K562 (cell line): ENCODE data around the gene SLC4A2. TPM values are rescaled to one million over a fixed set of nuclear protein-coding genes. Genes with fewer than 3 reads are reported as not detected.

Experiments
- CBX5 ChIP-seq: IDR thresholded peaks from 2 replicates; pipeline ENCODE4 v1.6.1; 2014; ENCODE audit warnings: low read depth, borderline replicate concordance
- CCNT2 ChIP-seq: IDR thresholded peaks from 2 replicates; pipeline ENCODE4 v1.6.1; 2011; ENCODE audit warnings: borderline replicate concordance, low read depth, mild to moderate bottlenecking, moderate library complexity, mixed read lengths, low read length; ENCODE audit not compliant: insufficient read length; ENCODE audit errors: extremely low read depth
- E2F1 ChIP-seq: sonication (generic); formaldehyde crosslinking; IDR thresholded peaks from 2 replicates; pipeline ENCODE4 v1.8.1; 2023; ENCODE audit warnings: mild to moderate bottlenecking, missing genetic modification reagents, moderate library complexity
- FOXP4 ChIP-seq: sonication (generic); formaldehyde crosslinking; IDR thresholded peaks from 2 replicates; pipeline ENCODE4 v1.8.0; 2022; ENCODE audit warnings: mild to moderate bottlenecking, missing genetic modification reagents, borderline replicate concordance
- GATAD2B ChIP-seq: fragments of 450-650 bp; IDR thresholded peaks from 2 replicates; pipeline ENCODE4 v1.6.1; 2017; ENCODE audit warnings: mild to moderate bottlenecking, borderline replicate concordance
- ILF3 ChIP-seq: fragments of 450-650 bp; IDR thresholded peaks from 2 replicates; pipeline ENCODE4 v1.6.1; 2018; ENCODE audit warnings: antibody characterized with exemption, mild to moderate bottlenecking, moderate library complexity, borderline replicate concordance
- PYGO2 ChIP-seq: fragments of 450-650 bp; IDR thresholded peaks from 2 replicates; pipeline ENCODE4 v1.6.1; 2016; ENCODE audit warnings: mild to moderate bottlenecking, missing genetic modification characterization, moderate library complexity, missing compliant biosample characterization
- RERE ChIP-seq: sonication (generic); formaldehyde crosslinking; IDR thresholded peaks from 2 replicates; pipeline ENCODE4 v1.8.0; 2023; ENCODE audit warnings: missing genetic modification reagents, mild to moderate bottlenecking, borderline replicate concordance
- SMAD3 ChIP-seq: fragments of 450-650 bp; formaldehyde crosslinking; conservative IDR thresholded peaks from 2 replicates; pipeline ENCODE4 v1.4.0; 2020; ENCODE audit warnings: mild to moderate bottlenecking
- SMARCA5 ChIP-seq: fragments of 450-650 bp; IDR thresholded peaks from 2 replicates; pipeline ENCODE4 v1.6.1; 2016
- STAG1 ChIP-seq: sonication (generic); formaldehyde crosslinking; IDR thresholded peaks from 2 replicates; pipeline ENCODE4 v1.5.0; 2020; ENCODE audit warnings: missing genetic modification reagents, borderline replicate concordance
- U2AF2 ChIP-seq: fragments of 200-400 bp; formaldehyde crosslinking; optimal IDR thresholded peaks from 2 replicates; pipeline ENCODE3; 2017; ENCODE audit warnings: low read depth, mild to moderate bottlenecking, low read length
- YY1 ChIP-seq, 3 experiments: IDR thresholded peaks; 2 replicates each; pipeline ENCODE4 v1.6.1; 2011; ENCODE audit warnings: low read length in 2 of 3, mild to moderate bottlenecking in 2 of 3, moderate library complexity in 2 of 3, borderline replicate concordance in 1 of 3, control low read depth in 1 of 3, low read depth in 1 of 3; ENCODE audit not compliant: insufficient read depth in 3 of 3, insufficient replicate concordance in 2 of 3, control insufficient read depth in 1 of 3, insufficient read length in 1 of 3; ENCODE audit errors: extremely low read depth in 1 of 3
- ZNF586 ChIP-seq: fragments of 450-650 bp; formaldehyde crosslinking; conservative IDR thresholded peaks from 2 replicates; pipeline ENCODE4 v1.4.0; 2020; ENCODE audit warnings: mild to moderate bottlenecking, moderate library complexity
- ZNF785 ChIP-seq: fragments of 250-450 bp; sonication (Bioruptor Pico); IDR thresholded peaks from 2 replicates; pipeline ENCODE4 v1.4.0; 2020; ENCODE audit warnings: mild to moderate bottlenecking
- polyA plus RNA-seq, 8 experiments: library from polyadenylated mRNA; depleted of rRNA in 4 of 8; stranded (reverse) in 5 of 8; unstranded in 3 of 8; fragments of >200 nt; fragmentation: Nextera tagmentation in 2 of 8; fragmentation: Illumina TruSeq in 1 of 8; extraction: Ambion mirVana in 2 of 8; extraction: Trizol in 1 of 8; gene quantifications; 2 replicates each; pipeline versions ENCODE4 v1.2.1 to v1.2.3, GENCODE V29; 2011 to 2014; ENCODE audit warnings: inconsistent platforms in 1 of 8, missing spikeins in 1 of 8
- total RNA-seq, 7 experiments: library from RNA; depleted of rRNA in 6 of 7; stranded (reverse); fragments of >200 nt in 6 of 7; fragmentation: Illumina TruSeq in 2 of 7; extraction: Trizol in 2 of 7; gene quantifications; 2 replicates each; pipeline versions ENCODE4 v1.2.1 to v1.2.3, GENCODE V29; 2011 to 2021; ENCODE audit warnings: low replicate concordance in 1 of 7

The SLC4A2 gene
- total and polyA plus RNA-seq, 9 of the 15 experiments (the other 6 are each of a cell fraction or from before 2014, with no cell fraction given) = 11.4 to 375 (median 130) TPM

GRCh38 chr7:151010307-151011096 lies 48.9 kb upstream of the SLC4A2 start (continued):
- no peak; the same call in 1 of the 2 replicates for TF ChIP-seq CBX5
- no peak for TF ChIP-seq STAG1
- TF ChIP-seq ILF3 = no peak
- TF ChIP-seq GATAD2B = no peak
- peak in 2 of 3 experiments; percentile 8 to 77 for TF ChIP-seq YY1 (IDR thresholded peaks at IDR 0.05; ENCODE audit: borderline replicate concordance in 1 of 3, control insufficient read depth in 1 of 3, extremely low read depth in 1 of 3, insufficient read depth in 3 of 3, insufficient read length in 1 of 3, insufficient replicate concordance in 2 of 3, low read depth in 1 of 3, low read length in 2 of 3)
- no peak for TF ChIP-seq ZNF586
- TF ChIP-seq E2F1 (CRISPR knock-in tag) = no peak
- TF ChIP-seq U2AF2 = no peak
- no peak for TF ChIP-seq CCNT2
- TF ChIP-seq SMARCA5 = no peak
- TF ChIP-seq ZNF785 (CRISPR knock-in tag) = no peak
- no peak for TF ChIP-seq SMAD3 (CRISPR knock-in tag)
- no peak for TF ChIP-seq FOXP4 (CRISPR knock-in tag)
- no peak; the same call in 1 of the 2 replicates for TF ChIP-seq RERE (CRISPR knock-in tag)
- no peak for TF ChIP-seq PYGO2
